Natural killer cell treated with Interleukin-12 subunit alpha and Interleukin-12 subunit beta and Interleukin-15 and Interleukin-18, amount 100 ng/mL, for 72 hours (primary cell): ENCODE measurements around the gene RPL3. TPM values are rescaled to one million over a fixed set of nuclear protein-coding genes. Genes with fewer than 3 reads are reported as not detected.

ENCODE experiments used
- ATAC-seq, 2 donors: fragments of 150-1000 bp; cut with Tn5 transposase in 1 of 2; sonication (Bioruptor Pico), chemical (Tn5 transposase) in 1 of 2; 2 replicates each; pipeline ENCODE4 v1.10.0; 2021
- DNase-seq: peaks from one replicate; pipeline ENCODE4 v3.0.0; 2022; ENCODE audit warnings: low spot score
- H3K27ac Mint-ChIP-seq, 2 donors: 1 replicate in 1 of 2; 2 replicates in 1 of 2; pipeline ENCODE4 v1.8.0; 2022; ENCODE audit warnings: mixed read lengths in 2 of 2, mild to moderate bottlenecking in 1 of 2, moderate library complexity in 1 of 2
- H3K27me3 Mint-ChIP-seq, 2 donors: 1 replicate in 1 of 2; 2 replicates in 1 of 2; pipeline ENCODE4 v1.8.0; 2022; ENCODE audit warnings: mixed read lengths in 2 of 2
- H3K36me3 Mint-ChIP-seq: one replicate; pipeline ENCODE4 v1.8.0; 2022; ENCODE audit warnings: mixed read lengths
- H3K4me1 Mint-ChIP-seq, 2 donors: 1 replicate in 1 of 2; 2 replicates in 1 of 2; pipeline ENCODE4 v1.8.0; 2022; ENCODE audit warnings: low read depth in 2 of 2, mixed read lengths in 2 of 2, mild to moderate bottlenecking in 1 of 2
- H3K4me3 Mint-ChIP-seq: one replicate; pipeline ENCODE4 v1.8.0; 2022; ENCODE audit warnings: mixed read lengths
- H3K9me3 Mint-ChIP-seq: 2 replicates; pipeline ENCODE4 v1.8.0; 2022; ENCODE audit warnings: mixed read lengths
- total RNA-seq, 2 donors: library from RNA; stranded (reverse); gene quantifications; one replicate each; pipeline ENCODE4 v1.2.3, GENCODE V29; 2022

Gene RPL3
- total RNA-seq, 2 donors from 2014 or later: 1,242 to 2,090 TPM

DNA sequence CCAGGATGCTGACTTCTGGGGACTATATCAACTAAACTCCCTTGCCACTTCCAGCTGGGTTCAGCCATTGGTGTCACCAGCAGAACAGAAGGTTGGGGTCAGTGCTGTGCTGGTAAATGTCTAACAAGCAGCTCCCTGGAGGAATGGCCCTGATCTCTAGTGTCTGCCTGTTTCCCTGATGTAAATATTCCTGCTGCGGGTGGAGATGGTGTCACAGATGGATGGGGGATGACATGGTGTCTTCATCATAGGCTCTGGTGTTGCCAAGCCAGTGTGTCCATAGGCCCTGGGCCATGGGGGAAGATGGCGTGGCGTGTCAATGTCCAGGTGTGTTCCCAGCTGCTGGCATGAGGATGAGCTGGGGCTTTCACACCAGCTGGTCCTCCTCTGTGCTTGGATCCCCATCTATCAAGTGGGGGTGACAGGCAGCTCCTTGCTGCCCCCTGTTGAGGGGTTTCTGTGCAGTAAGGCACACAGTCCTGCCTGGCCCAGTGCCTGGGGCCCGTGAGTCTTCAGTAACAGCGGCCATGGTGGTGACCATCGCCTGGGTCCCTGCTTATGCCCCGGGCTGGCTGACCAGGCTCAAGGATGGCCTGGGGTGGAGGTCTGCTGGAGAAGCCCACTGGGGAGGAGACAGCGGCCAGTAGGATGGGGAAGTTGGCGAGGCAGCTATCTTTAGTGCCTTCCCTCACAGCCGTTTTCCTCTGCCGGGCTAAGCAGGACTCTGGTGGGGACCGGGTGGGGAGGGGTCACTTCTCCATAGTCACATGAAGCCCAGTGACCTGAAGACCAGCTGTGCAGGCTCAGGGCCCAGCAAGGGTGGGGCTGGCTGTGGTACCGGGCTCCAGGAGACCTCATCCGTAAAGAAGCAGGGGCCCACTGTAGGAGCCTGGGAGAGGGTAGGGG is 12.7 kb downstream of the RPL3 start:
- DNase-seq: no peak
- no peaks in the 10 kb centered on the region for H3K36me3 Mint-ChIP-seq
- no peaks in the 10 kb centered on the region for H3K9me3 Mint-ChIP-seq
- H3K27me3 Mint-ChIP-seq: no peaks in the 10 kb centered on the region
- H3K4me1 Mint-ChIP-seq: peaks cover 5 to 9% of the 10 kb centered on the region in 2 donors
- H3K4me3 Mint-ChIP-seq: no peak overlapping the region
- peak in 1 of 2 donors; percentile 40 for ATAC-seq
- no peak overlapping the region for H3K27ac Mint-ChIP-seq

- Mint-ChIP-seq H3K9me3 (no peaks in the 10 kb centered on the region), H3K4me1 (peaks cover 14 to 17% of the 10 kb centered on the region in 2 donors), H3K27ac (no peak overlapping the region), H3K27me3 (peaks cover 14 to 17% of the 10 kb centered on the region in 2 donors), H3K4me3 (no peak overlapping the region), H3K36me3 (no peaks in the 10 kb centered on the region)
- ATAC-seq (peak in 1 of 2 donors; percentile 11), DNase-seq (no peak)
Observed at GRCh38 chr22:39303892-39304671, 15.3 kb downstream of the RPL3 start.

GRCh38 chr22:39303358-39303757 is 16.1 kb downstream of the RPL3 start:
- Mint-ChIP-seq H3K4me3 (no peak overlapping the region), H3K27me3 (peaks cover 14 to 17% of the 10 kb centered on the region in 2 donors)
- DNase-seq: no peak

DNA sequence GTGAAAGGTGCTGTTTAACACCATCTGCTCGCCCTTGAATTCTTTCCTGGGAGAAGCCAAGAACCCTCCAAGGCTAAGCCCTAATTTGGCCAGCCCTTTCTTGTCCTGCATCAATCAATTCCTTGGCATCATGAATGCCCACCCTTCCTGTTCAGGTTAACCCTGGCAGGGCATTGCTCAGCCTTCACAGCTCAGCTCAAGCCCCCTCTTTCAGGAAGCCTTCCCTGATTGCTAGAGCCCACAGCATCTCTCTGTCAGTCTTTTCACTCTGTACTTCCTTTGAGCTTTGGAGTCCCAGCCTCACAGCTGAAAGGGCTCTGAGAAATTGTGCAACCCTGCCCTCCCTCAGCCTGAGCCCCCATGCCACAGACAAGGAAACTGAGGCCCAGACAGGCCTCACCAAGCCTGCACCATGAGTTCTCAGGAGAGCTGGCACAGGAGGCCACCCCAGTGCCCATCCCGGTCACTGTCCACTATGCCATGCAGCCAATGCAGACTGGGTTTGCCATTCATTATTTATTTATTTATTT is 16.9 kb downstream of the RPL3 start:
- H3K27ac Mint-ChIP-seq: no peak overlapping the region
- no peak overlapping the region for H3K4me3 Mint-ChIP-seq
- ATAC-seq (no peak), DNase-seq (no peak)
- no peaks in the 10 kb centered on the region for H3K36me3 Mint-ChIP-seq
- H3K4me1 Mint-ChIP-seq: peaks cover 14 to 16% of the 10 kb centered on the region in 2 donors
- H3K9me3 Mint-ChIP-seq: no peaks in the 10 kb centered on the region
- H3K27me3 Mint-ChIP-seq: peaks cover 19 to 24% of the 10 kb centered on the region in 2 donors

More at GRCh38 chr22:39303358-39303757, 16.1 kb downstream of the RPL3 start:
- no peak for ATAC-seq
- Mint-ChIP-seq H3K27ac (no peak overlapping the region), H3K4me1 (peaks cover 14 to 16% of the 10 kb centered on the region in 2 donors), H3K9me3 (no peaks in the 10 kb centered on the region), H3K36me3 (no peaks in the 10 kb centered on the region)

- H3K9me3 Mint-ChIP-seq: no peaks in the 10 kb centered on the region
- no peak overlapping the region for H3K4me3 Mint-ChIP-seq
- no peaks in the 10 kb centered on the region for H3K36me3 Mint-ChIP-seq
- DNase-seq (no peak), ATAC-seq (no peak)
- peaks cover 14 to 16% of the 10 kb centered on the region in 2 donors for H3K4me1 Mint-ChIP-seq
- H3K27me3 Mint-ChIP-seq: peaks cover 19 to 24% of the 10 kb centered on the region in 2 donors
- H3K27ac Mint-ChIP-seq: no peak overlapping the region
Observed at GRCh38 chr22:39301926-39302325, 17.5 kb downstream of the RPL3 start.

GRCh38 chr22:39301108-39301507 is 18.3 kb downstream of the RPL3 start:
- Mint-ChIP-seq H3K27me3 (peaks cover 19 to 24% of the 10 kb centered on the region in 2 donors), H3K36me3 (no peaks in the 10 kb centered on the region), H3K4me3 (no peak overlapping the region), H3K4me1 (peaks cover 14 to 20% of the 10 kb centered on the region in 2 donors), H3K27ac (peak overlapping the region in 1 of 2 donors; percentile 40), H3K9me3 (no peaks in the 10 kb centered on the region)
- no peak for DNase-seq
- peak in 1 of 2 donors; percentile 7 for ATAC-seq

GRCh38 chr22:39300186-39300830 is 19.1 kb downstream of the RPL3 start:
- H3K4me3 Mint-ChIP-seq: peak overlapping the region; percentile 39
- H3K27me3 Mint-ChIP-seq: peaks cover 19 to 24% of the 10 kb centered on the region in 2 donors
- H3K4me1 Mint-ChIP-seq: peaks cover 14 to 20% of the 10 kb centered on the region in 2 donors
- no peaks in the 10 kb centered on the region for H3K36me3 Mint-ChIP-seq
- peak overlapping the region in 1 of 2 donors; percentile 40 for H3K27ac Mint-ChIP-seq
- no peaks in the 10 kb centered on the region for H3K9me3 Mint-ChIP-seq
- ATAC-seq: no peak
- DNase-seq: no peak

DNA sequence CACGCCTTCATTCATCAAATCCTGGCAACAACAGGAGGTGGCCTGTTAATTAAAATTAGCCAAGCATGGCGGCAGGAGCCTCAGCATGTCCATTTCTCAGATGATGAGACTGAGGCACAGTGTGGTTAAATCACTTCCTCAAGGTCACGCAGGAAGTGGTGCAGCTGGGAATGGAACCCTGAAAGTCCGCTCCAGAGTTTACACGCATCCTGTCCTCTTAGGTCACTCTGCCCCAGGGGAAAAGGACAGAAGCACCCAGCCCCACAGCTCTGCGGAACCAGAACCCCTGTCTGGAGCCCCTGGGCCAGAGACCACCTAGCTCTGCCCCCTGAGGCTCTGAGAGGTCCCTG is 19.6 kb downstream of the RPL3 start:
- Mint-ChIP-seq H3K27me3 (peaks cover 19 to 24% of the 10 kb centered on the region in 2 donors), H3K4me1 (peaks cover 14 to 20% of the 10 kb centered on the region in 2 donors), H3K9me3 (no peaks in the 10 kb centered on the region), H3K36me3 (no peaks in the 10 kb centered on the region), H3K4me3 (peak overlapping the region; percentile 39), H3K27ac (peak overlapping the region in 1 of 2 donors; percentile 58)
- ATAC-seq (peak in 1 of 2 donors; percentile 18), DNase-seq (no peak)

- no peaks in the 10 kb centered on the region for H3K9me3 Mint-ChIP-seq
- no peaks in the 10 kb centered on the region for H3K36me3 Mint-ChIP-seq
- H3K27ac Mint-ChIP-seq: no peak overlapping the region
- H3K27me3 Mint-ChIP-seq: peaks cover 19 to 24% of the 10 kb centered on the region in 2 donors
- DNase-seq (no peak), ATAC-seq (no peak)
- peaks cover 14 to 20% of the 10 kb centered on the region in 2 donors for H3K4me1 Mint-ChIP-seq
- H3K4me3 Mint-ChIP-seq: no peak overlapping the region
Observed at GRCh38 chr22:39298241-39298987, 21.0 kb downstream of the RPL3 start.

- peaks cover 19 to 24% of the 10 kb centered on the region in 2 donors for H3K27me3 Mint-ChIP-seq
- H3K27ac Mint-ChIP-seq: no peak overlapping the region
- DNase-seq (no peak), ATAC-seq (no peak)
- H3K36me3 Mint-ChIP-seq: no peaks in the 10 kb centered on the region
- peaks cover 14 to 20% of the 10 kb centered on the region in 2 donors for H3K4me1 Mint-ChIP-seq
- no peak overlapping the region for H3K4me3 Mint-ChIP-seq
- H3K9me3 Mint-ChIP-seq: no peaks in the 10 kb centered on the region
Observed at GRCh38 chr22:39297490-39298240, 21.8 kb downstream of the RPL3 start.

DNA sequence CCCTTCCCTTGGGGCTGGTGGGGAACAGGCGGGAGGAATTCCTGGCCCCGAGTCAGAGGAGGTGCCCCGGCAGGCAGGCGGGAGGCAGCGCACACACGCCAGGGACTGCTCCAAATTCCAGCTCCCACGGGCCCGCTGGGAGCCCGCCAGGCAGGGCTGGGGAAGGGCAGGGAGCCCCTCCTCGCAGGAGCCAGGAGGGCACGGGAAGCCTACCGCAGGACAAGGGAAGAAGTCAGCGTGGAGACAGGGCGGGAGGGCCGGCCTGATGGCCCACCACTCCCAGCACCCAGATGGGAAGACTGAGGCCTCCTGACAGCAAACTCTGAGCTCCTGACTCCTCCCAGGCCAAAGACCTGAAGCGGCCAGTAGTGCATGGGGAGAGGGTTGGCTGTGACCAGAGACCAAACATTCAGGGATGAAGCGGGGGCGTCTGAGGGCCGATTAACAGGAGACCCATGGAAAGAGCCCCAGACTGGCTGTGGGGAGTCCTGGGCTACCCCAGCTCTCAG is 22.4 kb downstream of the RPL3 start:
- H3K4me1 Mint-ChIP-seq: peaks cover 14 to 20% of the 10 kb centered on the region in 2 donors
- peaks cover 19 to 24% of the 10 kb centered on the region in 2 donors for H3K27me3 Mint-ChIP-seq
- ATAC-seq: no peak
- no peak overlapping the region for H3K27ac Mint-ChIP-seq
- no peaks in the 10 kb centered on the region for H3K9me3 Mint-ChIP-seq
- no peaks in the 10 kb centered on the region for H3K36me3 Mint-ChIP-seq
- DNase-seq: no peak
- H3K4me3 Mint-ChIP-seq: no peak overlapping the region

GRCh38 chr22:39296535-39296934 is 22.9 kb downstream of the RPL3 start:
- Mint-ChIP-seq H3K27me3 (peaks cover 19 to 24% of the 10 kb centered on the region in 2 donors), H3K4me3 (no peak overlapping the region), H3K36me3 (no peaks in the 10 kb centered on the region), H3K9me3 (no peaks in the 10 kb centered on the region), H3K27ac (no peak overlapping the region), H3K4me1 (peaks cover 14 to 20% of the 10 kb centered on the region in 2 donors)
- DNase-seq (no peak), ATAC-seq (no peak)
